Hepatocyte (in vitro differentiated cells): ENCODE measurements around the gene MYH4. TPM values are rescaled to one million over a fixed set of nuclear protein-coding genes. Genes with fewer than 3 reads are reported as not detected.

Experiments
- DNase-seq: peaks from one replicate; pipeline ENCODE4 v3.0.0-alpha.2; 2016; ENCODE audit warnings: low spot score
- H2AFZ ChIP-seq: fragments of 200-600 bp; sonication (generic); 2 replicates; pipeline ENCODE4 v1.6.0; 2016; ENCODE audit warnings: antibody characterized with exemption, mild to moderate bottlenecking
- H3K27ac ChIP-seq: fragments of 200-600 bp; sonication (generic); 2 replicates; pipeline ENCODE4 v1.5.1; 2016; ENCODE audit warnings: mild to moderate bottlenecking
- H3K27me3 ChIP-seq: fragments of 200-600 bp; sonication (generic); 2 replicates; pipeline ENCODE4 v1.6.1; 2016
- H3K36me3 ChIP-seq: fragments of 200-600 bp; sonication (generic); replicated peaks from 2 replicates; pipeline ENCODE4 v1.5.1; 2016; ENCODE audit warnings: low read depth; ENCODE audit not compliant: insufficient read depth
- H3K4me1 ChIP-seq: fragments of 200-600 bp; sonication (generic); 2 replicates; pipeline ENCODE4 v1.5.1; 2016; ENCODE audit warnings: mild to moderate bottlenecking, moderate library complexity; ENCODE audit not compliant: insufficient read depth
- H3K4me2 ChIP-seq: fragments of 200-600 bp; sonication (generic); 2 replicates; pipeline ENCODE4 v1.6.0; 2016
- H3K4me3 ChIP-seq: fragments of 200-600 bp; sonication (generic); 2 replicates; pipeline ENCODE4 v1.5.1; 2016; ENCODE audit warnings: mild to moderate bottlenecking
- H3K79me2 ChIP-seq: fragments of 200-600 bp; sonication (generic); 2 replicates; pipeline ENCODE4 v1.6.0; 2017; ENCODE audit warnings: mild to moderate bottlenecking
- H3K9me2 ChIP-seq: fragments of 200-600 bp; sonication (generic); replicated peaks from 2 replicates; pipeline ENCODE4 v1.6.0; 2017; ENCODE audit warnings: mild to moderate bottlenecking; ENCODE audit not compliant: insufficient read depth
- H3K9me3 ChIP-seq: fragments of 200-600 bp; sonication (generic); 2 replicates; pipeline ENCODE4 v1.5.1; 2016; ENCODE audit warnings: low read depth, mild to moderate bottlenecking
- H4K20me1 ChIP-seq: fragments of 200-600 bp; sonication (generic); 2 replicates; pipeline ENCODE4 v1.6.0; 2016; ENCODE audit warnings: mild to moderate bottlenecking; ENCODE audit not compliant: insufficient read depth, poor library complexity, severe bottlenecking
- EZH2 ChIP-seq: fragments of 200-600 bp; sonication (generic); IDR thresholded peaks from 2 replicates; pipeline ENCODE4 v1.6.1; 2016; ENCODE audit warnings: antibody characterized with exemption, mild to moderate bottlenecking, borderline replicate concordance
- EZH2phosphoT487 ChIP-seq: fragments of 200-600 bp; sonication (generic); IDR thresholded peaks from one replicate; pipeline ENCODE4 v1.6.1; 2018; ENCODE audit warnings: antibody characterized with exemption, mild to moderate bottlenecking, low read depth, moderate library complexity; ENCODE audit not compliant: unreplicated experiment, severe bottlenecking
- WGBS: methylation state at CpG from one replicate; pipeline ENCODE4 v1.1.6; 2016; ENCODE audit warnings: low lambda C conversion rate; ENCODE audit errors: missing lambda C conversion rate; 5-methylcytosine and 5-hydroxymethylcytosine counted together
- polyA plus RNA-seq: library from polyadenylated mRNA; unstranded; fragments of >200 nt; fragmentation: Nextera tagmentation; extraction: Ambion mirVana; gene quantifications from 2 replicates; pipeline ENCODE4 v1.2.1, GENCODE V29; 2016
- total RNA-seq: library from RNA; depleted of rRNA; stranded (reverse); fragments of >200 nt; gene quantifications from 2 replicates; pipeline ENCODE4 v1.2.3, GENCODE V29; 2014
- TF ChIP-seq, protein P1 (sequence below): fragments of 200-600 bp; sonication (generic); IDR thresholded peaks from 2 replicates; pipeline ENCODE4 v1.5.1; 2016; ENCODE audit warnings: antibody characterized with exemption, mild to moderate bottlenecking; ENCODE audit not compliant: poor library complexity

MYH4 gene
- total and polyA plus RNA-seq, 2 experiments from 2014 or later = 2.1 to 4.8 TPM

DNA sequence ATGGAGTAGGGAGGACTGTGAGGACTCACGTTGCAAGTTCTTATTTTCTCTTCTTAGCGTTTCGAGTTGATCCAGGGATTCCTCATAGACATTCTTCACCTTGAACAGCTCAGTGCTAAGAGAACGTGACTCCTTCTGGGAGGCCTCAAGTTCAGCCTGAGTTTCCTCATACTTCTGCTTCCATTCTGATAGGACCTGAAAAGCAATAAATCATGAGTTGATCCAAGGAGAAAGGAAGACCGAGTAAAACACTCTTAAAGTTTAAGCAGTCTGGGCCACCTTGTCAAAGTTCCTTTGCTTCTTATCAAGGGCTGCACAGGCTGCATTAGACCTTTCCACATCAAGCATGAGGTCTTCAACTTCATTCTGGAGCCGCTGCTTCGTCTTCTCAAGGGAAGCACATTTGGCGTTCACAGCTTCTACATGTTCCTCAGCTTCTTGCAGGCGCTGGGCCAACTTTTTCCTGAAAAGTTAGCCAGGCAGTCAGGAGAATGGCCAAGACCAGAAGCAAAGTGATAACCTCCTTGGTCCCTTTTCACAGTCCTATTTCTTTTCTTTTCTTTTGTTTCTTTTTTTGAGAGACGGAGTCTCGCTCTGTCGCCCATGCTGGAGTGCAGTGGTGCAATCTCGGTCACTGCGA is 72.7 kb downstream of the MYH4 start:
- Histone ChIP-seq H3K9me3 (no peaks in the 10 kb centered on the region), H3K4me2 (no peak overlapping the region), H3K27ac (no peak overlapping the region), H4K20me1 (no peaks in the 10 kb centered on the region), H3K4me3 (no peak overlapping the region), H3K36me3 (no peaks in the 10 kb centered on the region), H2AFZ (no peak overlapping the region), H3K4me1 (no peaks in the 10 kb centered on the region), H3K79me2 (no peaks in the 10 kb centered on the region), H3K27me3 (no peaks in the 10 kb centered on the region), H3K9me2 (no peaks in the 10 kb centered on the region)
- peak; percentile 34 for DNase-seq
- TF ChIP-seq EZH2 = no peak
- TF ChIP-seq, protein P1, sequence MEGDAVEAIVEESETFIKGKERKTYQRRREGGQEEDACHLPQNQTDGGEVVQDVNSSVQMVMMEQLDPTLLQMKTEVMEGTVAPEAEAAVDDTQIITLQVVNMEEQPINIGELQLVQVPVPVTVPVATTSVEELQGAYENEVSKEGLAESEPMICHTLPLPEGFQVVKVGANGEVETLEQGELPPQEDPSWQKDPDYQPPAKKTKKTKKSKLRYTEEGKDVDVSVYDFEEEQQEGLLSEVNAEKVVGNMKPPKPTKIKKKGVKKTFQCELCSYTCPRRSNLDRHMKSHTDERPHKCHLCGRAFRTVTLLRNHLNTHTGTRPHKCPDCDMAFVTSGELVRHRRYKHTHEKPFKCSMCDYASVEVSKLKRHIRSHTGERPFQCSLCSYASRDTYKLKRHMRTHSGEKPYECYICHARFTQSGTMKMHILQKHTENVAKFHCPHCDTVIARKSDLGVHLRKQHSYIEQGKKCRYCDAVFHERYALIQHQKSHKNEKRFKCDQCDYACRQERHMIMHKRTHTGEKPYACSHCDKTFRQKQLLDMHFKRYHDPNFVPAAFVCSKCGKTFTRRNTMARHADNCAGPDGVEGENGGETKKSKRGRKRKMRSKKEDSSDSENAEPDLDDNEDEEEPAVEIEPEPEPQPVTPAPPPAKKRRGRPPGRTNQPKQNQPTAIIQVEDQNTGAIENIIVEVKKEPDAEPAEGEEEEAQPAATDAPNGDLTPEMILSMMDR = no peak
- no peak for TF ChIP-seq EZH2phosphoT487
- WGBS = 76% methylated on average over 14 of the region's 14 CpGs

DNA sequence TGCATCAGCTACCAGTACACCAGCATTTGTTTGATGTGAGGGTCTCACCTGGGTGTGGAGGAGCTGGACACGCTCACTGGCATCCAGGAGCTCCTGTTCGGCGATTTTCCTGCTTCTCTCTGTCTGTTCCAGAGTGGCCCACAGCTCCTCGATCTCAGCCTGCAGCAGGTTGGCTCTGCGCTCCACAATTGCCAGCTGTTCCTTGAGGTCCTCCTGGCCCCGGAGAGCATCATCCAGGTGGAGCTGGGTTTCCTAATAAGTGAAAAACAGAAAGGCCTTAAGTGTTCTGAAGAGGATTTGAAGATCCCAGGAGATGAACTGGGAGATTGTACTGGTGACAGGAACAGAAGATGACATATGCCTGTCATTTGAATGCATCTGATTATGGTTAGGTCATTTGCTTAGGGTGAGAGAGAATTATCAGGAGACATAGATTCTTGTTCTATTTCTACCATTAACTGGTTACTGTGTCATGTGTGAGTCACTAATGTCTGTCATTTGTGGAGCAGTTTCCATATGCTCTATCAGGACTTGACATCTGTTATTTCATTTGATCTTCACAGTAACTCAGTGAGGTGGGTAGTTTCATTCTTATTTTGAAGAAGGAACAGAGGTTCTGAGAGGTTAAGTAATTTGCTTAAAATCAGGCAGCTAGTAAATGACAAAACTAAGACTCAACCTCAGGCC is 75.0 kb downstream of the MYH4 start:
- Histone ChIP-seq H3K4me3 (no peak overlapping the region), H2AFZ (no peak overlapping the region), H3K4me1 (no peaks in the 10 kb centered on the region), H3K36me3 (no peaks in the 10 kb centered on the region), H3K27ac (no peak overlapping the region), H3K9me3 (no peaks in the 10 kb centered on the region), H4K20me1 (no peaks in the 10 kb centered on the region), H3K27me3 (no peaks in the 10 kb centered on the region), H3K9me2 (no peaks in the 10 kb centered on the region), H3K79me2 (no peaks in the 10 kb centered on the region), H3K4me2 (no peak overlapping the region)
- TF ChIP-seq EZH2 (no peak), EZH2phosphoT487 (no peak)
- TF ChIP-seq, protein P1 = no peak
- WGBS = 89% methylated on average over 6 of the region's 6 CpGs
- DNase-seq = no peak

Other genes with a start within 250 kb of the MYH4 start
- gene MYH13, start 96.6 kb downstream of the MYH4 start, total RNA-seq = 0.03 TPM in 1 of 2 replicates, not detected in the other
- not detected in 2 replicates for gene MYH13, start 96.6 kb downstream of the MYH4 start, polyA plus RNA-seq
- not detected in 2 replicates for gene MYH8, start 47.6 kb downstream of the MYH4 start, total RNA-seq
- 0.11 TPM in 1 of 2 replicates, not detected in the other for gene MYH8, start 47.6 kb downstream of the MYH4 start, polyA plus RNA-seq
- gene MYH1, start 49.0 kb upstream of the MYH4 start, total RNA-seq = 0.12 TPM in 1 of 2 replicates, not detected in the other
- not detected in 2 replicates for gene MYH1, start 49.0 kb upstream of the MYH4 start, polyA plus RNA-seq
- gene MYH2, start 80.1 kb upstream of the MYH4 start, total RNA-seq = not detected in 2 replicates
- gene MYH2, start 80.1 kb upstream of the MYH4 start, polyA plus RNA-seq = not detected in 2 replicates
- 0.48 and 0.93 TPM in 2 replicates for gene MYH3, start 187.8 kb upstream of the MYH4 start, total RNA-seq
- gene MYH3, start 187.8 kb upstream of the MYH4 start, polyA plus RNA-seq = 1.9 and 3.5 TPM in 2 replicates
- gene SCO1, start 228.0 kb upstream of the MYH4 start, total RNA-seq = 37.4 and 45.8 TPM in 2 replicates
- gene SCO1, start 228.0 kb upstream of the MYH4 start, polyA plus RNA-seq = 34.0 and 43.4 TPM in 2 replicates
- gene ADPRM, start 228.0 kb upstream of the MYH4 start, total RNA-seq = 12.5 and 17.8 TPM in 2 replicates
- 5.8 and 7.7 TPM in 2 replicates for gene ADPRM, start 228.0 kb upstream of the MYH4 start, polyA plus RNA-seq